ENCODE data around the gene G2E3.

DNA sequence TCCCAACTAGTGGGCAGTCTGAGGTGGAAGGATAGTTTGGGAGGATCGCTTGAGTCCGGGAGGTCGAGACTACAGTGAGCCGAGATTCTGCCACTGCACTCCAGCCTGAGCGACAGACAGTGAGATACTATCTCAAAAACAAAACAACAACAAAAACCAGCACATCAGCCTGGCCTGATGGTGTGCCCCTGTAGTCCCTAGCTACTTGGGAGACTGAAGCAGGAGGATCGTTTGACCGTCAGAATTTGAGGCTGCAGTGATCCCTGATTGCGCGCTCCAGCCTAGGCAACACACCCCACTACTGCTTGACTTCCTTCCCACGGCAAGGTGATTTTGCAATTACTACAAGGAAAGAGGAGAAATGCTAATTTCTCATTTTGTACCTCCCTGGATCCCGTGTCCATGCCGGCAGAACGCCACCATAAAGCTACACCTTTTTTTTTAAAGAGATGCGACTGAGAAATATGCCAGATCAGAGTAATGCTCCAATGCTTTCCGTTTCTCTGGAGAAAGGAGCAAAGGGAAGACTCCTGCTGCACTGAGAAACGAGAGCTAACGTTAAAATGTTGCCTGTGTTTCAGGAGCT, 62.5 kb downstream of the G2E3 start:
- TF ChIP-seq POLR2A (IDR thresholded peaks at IDR 0.05) (no peak), POLR2AphosphoS5 (IDR thresholded peaks at IDR 0.05) (no peak)
- TF ChIP-seq, protein P1, sequence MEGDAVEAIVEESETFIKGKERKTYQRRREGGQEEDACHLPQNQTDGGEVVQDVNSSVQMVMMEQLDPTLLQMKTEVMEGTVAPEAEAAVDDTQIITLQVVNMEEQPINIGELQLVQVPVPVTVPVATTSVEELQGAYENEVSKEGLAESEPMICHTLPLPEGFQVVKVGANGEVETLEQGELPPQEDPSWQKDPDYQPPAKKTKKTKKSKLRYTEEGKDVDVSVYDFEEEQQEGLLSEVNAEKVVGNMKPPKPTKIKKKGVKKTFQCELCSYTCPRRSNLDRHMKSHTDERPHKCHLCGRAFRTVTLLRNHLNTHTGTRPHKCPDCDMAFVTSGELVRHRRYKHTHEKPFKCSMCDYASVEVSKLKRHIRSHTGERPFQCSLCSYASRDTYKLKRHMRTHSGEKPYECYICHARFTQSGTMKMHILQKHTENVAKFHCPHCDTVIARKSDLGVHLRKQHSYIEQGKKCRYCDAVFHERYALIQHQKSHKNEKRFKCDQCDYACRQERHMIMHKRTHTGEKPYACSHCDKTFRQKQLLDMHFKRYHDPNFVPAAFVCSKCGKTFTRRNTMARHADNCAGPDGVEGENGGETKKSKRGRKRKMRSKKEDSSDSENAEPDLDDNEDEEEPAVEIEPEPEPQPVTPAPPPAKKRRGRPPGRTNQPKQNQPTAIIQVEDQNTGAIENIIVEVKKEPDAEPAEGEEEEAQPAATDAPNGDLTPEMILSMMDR (IDR thresholded peaks at IDR 0.05) = no peak
